SU-DHL-6 (cell line): ENCODE data around the gene PRKN.

ENCODE experiments used
- H2AFZ ChIP-seq: fragments of 200-600 bp; sonication (generic); 2 replicates; pipeline ENCODE4 v1.6.1; 2014; ENCODE audit warnings: low read depth, mild to moderate bottlenecking, moderate library complexity, mixed read lengths, antibody characterized with exemption, low read length; ENCODE audit not compliant: severe bottlenecking
- H3F3A ChIP-seq: fragments of 200-600 bp; shearing (Covaris generic); 2 replicates; pipeline ENCODE4 v1.6.0; 2016; ENCODE audit warnings: antibody characterized with exemption, mild to moderate bottlenecking; ENCODE audit not compliant: insufficient read depth
- H3K27ac ChIP-seq: fragments of 200-600 bp; sonication (generic); 2 replicates; pipeline ENCODE4 v1.5.1; 2016; ENCODE audit warnings: low read depth, mild to moderate bottlenecking, low read length, moderate library complexity, mixed read lengths
- H3K27me3 ChIP-seq: fragments of 200-600 bp; sonication (generic), shearing (Covaris generic); 2 replicates; pipeline ENCODE4 v1.6.0; 2014; ENCODE audit warnings: mild to moderate bottlenecking, low read length
- H3K36me3 ChIP-seq: fragments of 200-600 bp; sonication (generic); 2 replicates; pipeline ENCODE4 v1.6.1; 2014; ENCODE audit warnings: mild to moderate bottlenecking, low read length, mixed read lengths
- H3K4me2 ChIP-seq: fragments of 300-600, 200-600 bp; shearing (Covaris generic), sonication (generic); 2 replicates; pipeline ENCODE4 v1.6.0; 2014; ENCODE audit warnings: low read length, low read depth, mild to moderate bottlenecking; ENCODE audit not compliant: poor library complexity, severe bottlenecking
- H3K4me3 ChIP-seq: fragments of 200-600 bp; sonication (generic); 2 replicates; pipeline ENCODE4 v1.5.1; 2014; ENCODE audit warnings: antibody characterized with exemption, low read length, mild to moderate bottlenecking, mixed read lengths; ENCODE audit not compliant: insufficient read depth, poor library complexity, severe bottlenecking
- H3K79me2 ChIP-seq: fragments of 200-600 bp; sonication (generic); 2 replicates; pipeline ENCODE4 v1.6.1; 2014; ENCODE audit warnings: mild to moderate bottlenecking, low read length, moderate library complexity; ENCODE audit not compliant: insufficient read depth
- H3K9ac ChIP-seq: fragments of 200-600 bp; sonication (generic); 2 replicates; pipeline ENCODE4 v1.7.0; 2014; ENCODE audit warnings: mild to moderate bottlenecking, low read length
- H3K9me2 ChIP-seq: fragments of 200-600 bp; sonication (generic); replicated peaks from 2 replicates; pipeline ENCODE4 v1.6.1; 2014; ENCODE audit warnings: low read length; ENCODE audit not compliant: insufficient read depth
- H3K9me3 ChIP-seq: fragments of 200-600 bp; sonication (generic); 2 replicates; pipeline ENCODE4 v1.6.1; 2014; ENCODE audit warnings: low read length, mixed read lengths; ENCODE audit not compliant: insufficient read depth
- H4K20me1 ChIP-seq: fragments of 200-600 bp; sonication (generic); 2 replicates; pipeline ENCODE4 v1.6.1; 2014; ENCODE audit warnings: low read depth, mild to moderate bottlenecking, antibody characterized with exemption, low read length, moderate library complexity, mixed read lengths
- EZH2phosphoT487 ChIP-seq: fragments of 200-600 bp; sonication (generic), shearing (Covaris generic); conservative IDR thresholded peaks from 2 replicates; pipeline ENCODE4 v1.6.1; 2018; ENCODE audit warnings: mild to moderate bottlenecking, antibody characterized with exemption, low read length, moderate library complexity, mixed read lengths
- TF ChIP-seq, protein P1 (sequence below): fragments of 200-600 bp; sonication (generic); IDR thresholded peaks from one replicate; pipeline ENCODE4 v1.5.1; 2017; ENCODE audit warnings: antibody characterized with exemption, mild to moderate bottlenecking, low read length, moderate library complexity; ENCODE audit not compliant: insufficient read depth, poor library complexity, severe bottlenecking

Gene PRKN

DNA sequence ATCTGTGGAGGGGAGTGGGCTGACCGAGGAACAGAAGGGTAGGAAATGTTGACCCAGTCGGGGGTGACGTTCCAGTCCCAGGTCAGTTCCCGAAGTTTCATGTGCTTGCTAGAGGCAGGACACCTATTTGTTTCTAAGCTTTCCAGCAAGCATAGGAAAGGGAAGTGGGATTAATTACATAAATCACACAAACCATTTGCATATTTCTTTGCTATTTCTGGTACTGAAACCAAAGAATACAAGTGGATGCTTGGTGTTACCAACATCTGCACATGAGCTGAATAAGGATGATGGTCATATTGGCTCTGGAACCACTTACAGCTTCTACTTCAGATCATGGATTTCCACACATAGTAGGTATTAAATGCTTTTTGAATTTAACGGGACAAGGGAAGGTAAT, 546.5 kb downstream of the PRKN start:
- no peak overlapping the region for H3K4me3 ChIP-seq
- H4K20me1 ChIP-seq, result no peaks in the 10 kb centered on the region
- H3K9me3 ChIP-seq, result no peaks in the 10 kb centered on the region
- no peaks in the 10 kb centered on the region for H3K79me2 ChIP-seq
- no peaks in the 10 kb centered on the region for H3K27me3 ChIP-seq
- H3K9ac ChIP-seq, result no peak overlapping the region
- no peak overlapping the region for H3K4me2 ChIP-seq
- no peaks in the 10 kb centered on the region for H3K9me2 ChIP-seq
- no peak overlapping the region for H2AFZ ChIP-seq
- H3F3A ChIP-seq, result no peaks in the 10 kb centered on the region
- no peak overlapping the region for H3K27ac ChIP-seq
- H3K36me3 ChIP-seq, result no peaks in the 10 kb centered on the region
- no peak for TF ChIP-seq EZH2phosphoT487
- TF ChIP-seq, protein P1, sequence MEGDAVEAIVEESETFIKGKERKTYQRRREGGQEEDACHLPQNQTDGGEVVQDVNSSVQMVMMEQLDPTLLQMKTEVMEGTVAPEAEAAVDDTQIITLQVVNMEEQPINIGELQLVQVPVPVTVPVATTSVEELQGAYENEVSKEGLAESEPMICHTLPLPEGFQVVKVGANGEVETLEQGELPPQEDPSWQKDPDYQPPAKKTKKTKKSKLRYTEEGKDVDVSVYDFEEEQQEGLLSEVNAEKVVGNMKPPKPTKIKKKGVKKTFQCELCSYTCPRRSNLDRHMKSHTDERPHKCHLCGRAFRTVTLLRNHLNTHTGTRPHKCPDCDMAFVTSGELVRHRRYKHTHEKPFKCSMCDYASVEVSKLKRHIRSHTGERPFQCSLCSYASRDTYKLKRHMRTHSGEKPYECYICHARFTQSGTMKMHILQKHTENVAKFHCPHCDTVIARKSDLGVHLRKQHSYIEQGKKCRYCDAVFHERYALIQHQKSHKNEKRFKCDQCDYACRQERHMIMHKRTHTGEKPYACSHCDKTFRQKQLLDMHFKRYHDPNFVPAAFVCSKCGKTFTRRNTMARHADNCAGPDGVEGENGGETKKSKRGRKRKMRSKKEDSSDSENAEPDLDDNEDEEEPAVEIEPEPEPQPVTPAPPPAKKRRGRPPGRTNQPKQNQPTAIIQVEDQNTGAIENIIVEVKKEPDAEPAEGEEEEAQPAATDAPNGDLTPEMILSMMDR, result no peak

DNA sequence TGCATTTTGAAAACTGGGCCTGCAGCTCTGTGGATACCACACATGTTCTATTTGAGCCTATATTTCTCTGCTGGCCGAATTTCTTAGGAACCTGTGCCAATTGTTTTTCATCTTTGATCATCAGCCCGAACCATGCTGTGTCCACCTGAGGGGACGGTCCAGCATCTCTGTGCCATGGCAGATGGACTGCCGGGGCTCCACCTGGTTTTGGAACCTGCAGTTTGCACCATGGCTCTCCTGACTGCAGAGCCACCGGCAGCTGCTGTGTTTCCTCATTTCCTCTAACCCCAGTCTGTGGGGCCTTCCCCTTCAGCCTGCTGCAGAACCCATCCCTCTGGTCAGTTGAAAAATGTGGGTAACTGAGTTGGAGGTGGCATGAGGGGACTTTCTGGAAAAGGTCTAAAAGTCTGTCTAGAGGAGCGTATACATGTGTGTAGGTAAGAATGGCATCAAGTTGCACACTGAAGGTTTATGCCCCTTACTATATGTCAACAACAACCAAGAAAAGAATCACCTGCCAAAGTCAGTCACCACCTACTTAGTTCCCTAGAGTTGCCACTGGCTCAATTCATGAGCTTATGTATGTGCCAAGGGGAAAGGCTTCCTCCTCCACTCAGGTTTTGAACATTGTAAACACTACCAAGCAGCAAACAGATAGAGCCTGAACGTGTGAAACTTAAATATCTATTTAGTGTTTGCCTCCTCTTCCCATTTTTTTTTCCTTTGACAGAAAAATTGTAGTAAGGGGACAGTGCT, 548.2 kb downstream of the PRKN start:
- H3K9ac ChIP-seq, result no peak overlapping the region

DNA sequence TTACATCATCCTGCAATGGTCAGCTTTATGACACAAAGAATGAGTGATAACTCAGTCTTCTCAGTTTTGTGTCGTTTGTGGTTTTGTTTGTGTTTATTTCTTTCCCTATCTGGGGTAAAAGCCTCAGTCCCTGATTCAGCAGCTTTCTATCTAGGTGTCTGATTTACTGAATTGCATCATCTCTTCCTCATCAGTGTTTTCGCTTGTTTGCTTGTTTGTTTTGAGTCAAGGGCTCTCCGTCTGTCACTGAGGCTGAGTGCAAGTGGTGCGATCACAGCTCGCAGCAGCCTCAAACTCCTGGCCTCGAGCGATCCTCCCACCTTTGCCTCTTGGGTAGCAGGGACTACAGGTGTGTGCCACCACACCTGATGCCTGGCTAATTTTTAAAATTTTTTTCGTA, 548.9 kb downstream of the PRKN start:
- no peak overlapping the region for H2AFZ ChIP-seq
- H3K27ac ChIP-seq, result no peak overlapping the region

More for the DNA sequence above, 548.2 kb downstream of the PRKN start:
- Histone ChIP-seq H3F3A (no peaks in the 10 kb centered on the region), H3K9me2 (no peaks in the 10 kb centered on the region), H4K20me1 (no peaks in the 10 kb centered on the region), H3K27me3 (no peaks in the 10 kb centered on the region), H3K9me3 (no peaks in the 10 kb centered on the region), H3K36me3 (no peaks in the 10 kb centered on the region), H3K27ac (no peak overlapping the region), H3K4me3 (no peak overlapping the region), H2AFZ (no peak overlapping the region), H3K79me2 (no peaks in the 10 kb centered on the region), H3K4me2 (no peak overlapping the region)
- TF ChIP-seq, protein P1, result no peak
- TF ChIP-seq EZH2phosphoT487, result no peak

More for the DNA sequence above, 548.9 kb downstream of the PRKN start:
- H3F3A ChIP-seq, result no peaks in the 10 kb centered on the region
- no peak overlapping the region for H3K4me2 ChIP-seq
- no peaks in the 10 kb centered on the region for H3K9me3 ChIP-seq
- H3K9ac ChIP-seq, result no peak overlapping the region
- H3K4me3 ChIP-seq, result no peak overlapping the region
- TF ChIP-seq, protein P1, result no peak
- TF ChIP-seq EZH2phosphoT487, result no peak
- H3K27me3 ChIP-seq, result no peaks in the 10 kb centered on the region
- no peaks in the 10 kb centered on the region for H3K79me2 ChIP-seq
- no peaks in the 10 kb centered on the region for H3K9me2 ChIP-seq
- no peaks in the 10 kb centered on the region for H4K20me1 ChIP-seq
- H3K36me3 ChIP-seq, result no peaks in the 10 kb centered on the region
